NCI-H2171 treated with DMSO at 0.1 percent for 48 hours (cell line): Measurements from ENCODE around the gene STC2.

Experiments used
- DNase-seq: peaks from one replicate; lab custom pipeline; 2025; lab: John Stamatoyannopoulos, UW

The STC2 gene

DNA sequence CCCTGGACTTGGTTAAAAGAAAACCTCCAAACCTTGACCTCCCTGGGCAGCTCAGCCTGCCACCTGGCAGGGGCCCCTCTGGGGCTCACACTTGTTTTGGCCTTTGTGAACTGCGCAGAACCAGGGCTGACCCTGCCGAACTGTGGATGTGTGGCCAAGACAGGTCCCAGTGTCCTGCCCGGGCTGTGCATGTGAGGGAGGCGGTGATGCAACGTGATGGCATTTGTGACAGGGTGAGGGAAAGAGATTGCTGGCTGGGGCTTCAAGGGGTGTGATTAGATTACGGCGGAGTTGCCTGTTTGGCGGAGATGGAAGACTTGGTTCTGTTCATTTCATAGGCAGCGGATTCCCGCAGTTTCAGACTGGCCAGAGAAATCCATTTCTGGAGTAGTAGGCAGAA, 62.8 kb downstream of the STC2 start:
- no peak for DNase-seq
